GM12801 (cell line): Measurements from ENCODE around the gene PGM1.

Source experiments
- TF ChIP-seq, protein P1 (sequence below): IDR thresholded peaks from one replicate; pipeline ENCODE4 v1.5.1; 2011; ENCODE audit warnings: control low read depth; ENCODE audit not compliant: insufficient read length; ENCODE audit errors: extremely low read depth

Gene PGM1

GRCh38 chr1:63559357-63559756, 33.9 kb upstream of the PGM1 start:
- TF ChIP-seq, protein P1, sequence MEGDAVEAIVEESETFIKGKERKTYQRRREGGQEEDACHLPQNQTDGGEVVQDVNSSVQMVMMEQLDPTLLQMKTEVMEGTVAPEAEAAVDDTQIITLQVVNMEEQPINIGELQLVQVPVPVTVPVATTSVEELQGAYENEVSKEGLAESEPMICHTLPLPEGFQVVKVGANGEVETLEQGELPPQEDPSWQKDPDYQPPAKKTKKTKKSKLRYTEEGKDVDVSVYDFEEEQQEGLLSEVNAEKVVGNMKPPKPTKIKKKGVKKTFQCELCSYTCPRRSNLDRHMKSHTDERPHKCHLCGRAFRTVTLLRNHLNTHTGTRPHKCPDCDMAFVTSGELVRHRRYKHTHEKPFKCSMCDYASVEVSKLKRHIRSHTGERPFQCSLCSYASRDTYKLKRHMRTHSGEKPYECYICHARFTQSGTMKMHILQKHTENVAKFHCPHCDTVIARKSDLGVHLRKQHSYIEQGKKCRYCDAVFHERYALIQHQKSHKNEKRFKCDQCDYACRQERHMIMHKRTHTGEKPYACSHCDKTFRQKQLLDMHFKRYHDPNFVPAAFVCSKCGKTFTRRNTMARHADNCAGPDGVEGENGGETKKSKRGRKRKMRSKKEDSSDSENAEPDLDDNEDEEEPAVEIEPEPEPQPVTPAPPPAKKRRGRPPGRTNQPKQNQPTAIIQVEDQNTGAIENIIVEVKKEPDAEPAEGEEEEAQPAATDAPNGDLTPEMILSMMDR = no peak

DNA sequence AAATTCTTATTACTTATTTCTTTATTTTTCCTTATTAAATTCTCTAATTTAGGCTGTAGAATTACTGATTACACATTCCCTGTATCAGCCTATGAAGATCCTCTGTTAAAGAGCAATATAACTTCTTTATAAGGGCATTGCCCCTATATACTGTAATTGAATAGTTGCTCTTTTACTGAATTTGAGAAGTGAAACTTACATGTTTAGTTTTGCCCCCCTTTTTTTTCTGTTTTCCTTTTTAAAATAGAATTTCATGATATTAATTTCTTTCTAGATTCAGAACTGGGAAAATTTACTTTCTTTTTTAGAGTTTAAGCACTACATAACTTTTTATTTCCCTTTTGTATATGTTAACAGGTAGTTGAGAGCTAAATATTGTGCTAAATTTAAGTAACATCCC, 29.5 kb upstream of the PGM1 start:
- TF ChIP-seq, protein P1 = no peak

DNA sequence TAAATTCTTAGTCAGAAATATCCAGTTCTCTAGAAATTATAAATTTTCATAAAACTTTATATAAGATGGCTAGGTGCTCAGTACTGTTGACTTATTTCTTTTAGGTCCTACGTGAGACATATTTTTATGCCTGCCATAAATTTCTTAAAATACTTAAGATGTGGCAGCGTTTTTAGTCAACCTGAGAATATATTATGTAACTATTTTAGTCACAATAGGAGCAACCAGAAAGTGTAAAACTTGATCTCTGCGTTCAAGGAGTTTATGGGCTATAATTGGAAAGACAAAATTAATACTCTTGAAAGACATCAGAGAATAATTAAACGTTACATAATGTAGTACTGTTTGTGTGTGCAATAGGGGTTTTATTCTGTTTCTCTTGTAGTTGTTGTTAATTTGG, 24.1 kb upstream of the PGM1 start:
- TF ChIP-seq, protein P1 = no peak

DNA sequence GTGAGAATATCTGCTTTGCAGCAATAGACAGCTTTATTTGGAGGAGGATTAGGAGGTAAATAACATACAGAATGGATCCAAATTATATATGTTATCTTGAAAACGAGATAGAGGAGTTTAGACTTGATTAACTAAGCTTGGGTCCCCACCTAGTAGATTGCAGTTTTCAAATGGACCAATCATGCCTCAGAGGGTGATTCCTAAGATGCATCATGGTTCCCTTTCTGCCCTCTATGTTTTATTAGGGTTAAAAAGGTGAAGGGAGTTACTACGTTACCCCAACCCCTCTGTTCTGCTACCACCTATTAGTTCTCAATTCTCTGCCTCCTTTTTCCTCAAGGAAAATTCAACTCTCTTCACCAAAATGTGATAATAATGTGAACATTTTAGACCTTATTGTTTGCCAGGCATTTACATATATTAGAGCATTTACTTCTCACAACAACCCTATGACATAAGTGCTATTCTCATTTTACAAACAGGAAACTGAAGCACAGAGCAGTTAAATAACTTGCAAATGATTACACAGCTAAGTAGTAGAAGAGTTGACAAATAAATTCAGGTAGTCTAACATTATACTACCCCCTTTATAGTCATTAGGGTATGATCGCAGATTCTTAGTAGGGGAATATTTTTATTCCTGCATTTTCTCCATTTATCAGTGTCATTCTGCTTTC, 23.4 kb upstream of the PGM1 start:
- TF ChIP-seq, protein P1 = no peak

GRCh38 chr1:63575340-63575826, 17.8 kb upstream of the PGM1 start:
- TF ChIP-seq, protein P1 = no peak

DNA sequence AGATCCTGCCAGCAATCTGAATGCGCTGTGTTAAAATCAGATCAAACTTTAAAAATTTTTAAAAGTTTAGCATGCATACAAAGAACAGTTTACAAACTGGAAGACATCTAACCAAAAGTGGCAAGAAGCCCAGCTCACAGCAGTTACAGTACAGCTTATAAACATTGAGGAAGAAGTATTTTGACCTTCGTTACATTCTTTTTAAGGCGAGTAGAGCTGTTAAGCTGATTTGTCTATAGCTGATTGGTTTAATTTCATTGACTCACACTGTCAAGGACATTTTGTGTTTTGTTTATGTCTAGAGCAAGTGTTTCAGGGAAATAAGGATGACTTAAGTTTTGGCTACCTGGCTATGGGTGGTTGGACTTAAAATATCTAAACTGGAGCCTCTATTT, 3.0 kb upstream of the PGM1 start:
- TF ChIP-seq, protein P1 = no peak

GRCh38 chr1:63592536-63593302, 492 bp upstream of the PGM1 start:
- TF ChIP-seq, protein P1 = no peak
